Activated T-cell treated with anti-CD3 and anti-CD28 coated beads for 24 hours (primary cell): ENCODE measurements around the gene PLEKHA8.

Experiments used
- DNase-seq: peaks from one replicate; pipeline ENCODE4 v3.0.0-alpha.2; 2020; ENCODE audit warnings: low read depth

PLEKHA8 gene

DNA sequence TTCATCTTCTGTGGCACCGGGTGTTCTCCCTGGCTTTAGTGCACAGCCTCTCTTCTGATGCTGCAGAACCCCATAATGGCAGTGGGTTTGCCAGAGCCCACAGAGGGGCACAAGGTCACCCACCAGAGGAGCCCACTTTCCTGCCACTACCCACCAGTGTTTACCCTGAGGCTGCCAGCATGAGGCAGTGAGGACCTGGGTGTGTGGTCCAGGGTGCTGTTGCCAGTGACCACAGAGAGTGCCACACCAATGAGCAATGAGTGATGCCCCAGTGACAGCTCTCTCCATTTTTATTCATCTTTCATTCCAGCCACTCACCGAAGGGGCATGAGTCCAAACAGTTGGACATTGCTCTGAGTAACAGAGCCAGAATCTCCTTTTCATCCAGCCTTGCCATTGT lies 141.4 kb downstream of the PLEKHA8 start:
- DNase-seq: no peak

- no peak for DNase-seq
Measured at GRCh38 chr7:30170476-30171205, 142.4 kb downstream of the PLEKHA8 start.

GRCh38 chr7:30171766-30172447 lies 143.7 kb downstream of the PLEKHA8 start:
- no peak for DNase-seq

DNA sequence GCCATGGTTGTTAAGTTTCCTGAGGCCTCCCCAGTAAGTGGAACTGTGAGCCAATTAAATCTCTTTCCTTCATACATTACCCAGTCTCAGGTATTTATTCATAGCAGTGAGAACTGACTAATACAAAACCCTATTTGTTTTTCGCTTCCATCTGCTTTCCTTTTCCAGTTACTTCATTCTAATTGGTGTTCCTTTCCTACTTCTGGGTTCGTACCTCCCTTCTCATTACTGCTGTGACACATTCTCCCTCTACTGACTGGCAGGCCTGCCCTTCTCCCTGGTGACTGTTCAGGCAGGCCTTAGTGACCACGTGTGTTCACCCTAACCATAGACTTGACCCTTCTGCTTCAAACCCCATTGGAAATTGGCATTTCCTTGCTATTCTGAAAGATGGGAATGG lies 144.2 kb downstream of the PLEKHA8 start:
- DNase-seq: no peak

- DNase-seq: no peak
Measured at GRCh38 chr7:30173058-30173897, 145.1 kb downstream of the PLEKHA8 start.

GRCh38 chr7:30175180-30175579 lies 147.0 kb downstream of the PLEKHA8 start:
- DNase-seq: no peak

DNA sequence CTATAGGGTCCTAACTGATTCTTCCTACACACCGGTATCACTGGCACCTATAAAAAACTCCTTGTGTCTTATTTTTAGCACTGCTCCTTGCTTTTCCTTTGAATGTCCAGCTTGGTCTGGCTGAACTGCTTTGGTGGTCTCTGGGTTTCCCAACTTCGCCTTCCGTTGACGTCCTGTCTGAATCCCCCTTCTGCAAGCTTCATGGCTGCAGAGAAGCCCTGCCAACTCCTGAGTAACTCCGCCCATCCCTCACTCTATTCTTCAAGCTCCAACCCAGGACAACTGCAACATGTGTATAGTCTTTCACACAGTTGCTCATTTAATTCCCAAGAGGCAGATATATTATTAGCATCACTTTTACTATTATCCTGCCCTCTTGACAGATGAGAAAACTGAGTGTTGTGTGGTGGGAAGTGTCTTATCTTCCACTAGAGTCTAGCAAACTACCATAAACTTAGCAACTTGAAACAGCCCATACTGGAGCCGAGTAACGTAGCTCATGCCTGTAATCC lies 147.5 kb downstream of the PLEKHA8 start:
- no peak for DNase-seq

DNA sequence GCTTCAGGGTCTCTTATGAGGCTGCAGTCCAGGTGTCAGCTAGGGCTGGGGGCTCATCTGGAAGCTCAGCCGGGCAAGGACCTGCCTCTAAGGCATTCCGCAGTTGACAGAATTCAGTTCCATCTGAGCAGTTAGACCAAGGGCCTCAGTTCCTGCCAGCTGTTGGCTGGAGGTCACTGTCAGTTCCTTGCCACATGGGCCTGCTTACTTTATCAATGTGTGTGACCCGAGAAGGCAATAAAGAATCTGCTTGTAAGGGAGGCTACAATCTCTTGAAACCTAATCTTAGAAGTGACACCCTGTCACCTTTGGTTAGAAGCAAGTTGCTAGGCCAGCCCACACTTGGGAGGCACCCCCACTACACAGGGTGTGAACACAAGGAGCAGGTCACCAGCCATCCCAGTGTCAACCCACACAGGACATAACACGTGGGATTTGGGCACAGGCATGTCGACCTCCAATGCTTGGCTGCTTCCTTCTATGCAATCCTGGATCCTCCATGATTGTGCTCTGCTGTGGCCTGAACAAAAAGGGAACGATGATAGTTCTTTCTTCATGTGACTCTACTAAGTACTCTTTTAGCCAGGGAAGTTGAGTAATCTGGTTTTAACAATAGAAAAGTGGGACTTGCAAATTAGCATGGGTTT lies 148.4 kb downstream of the PLEKHA8 start:
- DNase-seq: no peak

DNA sequence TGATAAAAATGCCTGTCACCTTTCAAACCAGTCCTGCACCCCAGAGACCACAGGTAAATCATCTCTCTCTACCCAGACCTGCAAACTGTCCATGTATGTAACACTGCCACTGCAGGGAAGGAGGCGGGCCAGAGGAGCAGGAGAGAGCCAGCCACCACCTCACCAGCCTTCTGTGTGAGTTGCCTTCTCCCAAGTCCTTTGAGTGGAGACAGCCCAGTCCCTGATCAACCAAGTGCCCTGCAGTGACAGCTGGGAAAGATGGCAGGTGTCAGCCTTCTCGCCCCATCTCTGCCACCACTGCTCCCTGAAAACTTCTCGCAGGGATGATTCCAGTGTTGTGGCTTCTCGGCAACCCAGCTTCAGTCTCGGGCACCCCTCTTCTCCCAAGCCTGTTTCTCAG lies 149.0 kb downstream of the PLEKHA8 start:
- DNase-seq: no peak

GRCh38 chr7:30177965-30178364 lies 149.8 kb downstream of the PLEKHA8 start:
- DNase-seq: no peak

DNA sequence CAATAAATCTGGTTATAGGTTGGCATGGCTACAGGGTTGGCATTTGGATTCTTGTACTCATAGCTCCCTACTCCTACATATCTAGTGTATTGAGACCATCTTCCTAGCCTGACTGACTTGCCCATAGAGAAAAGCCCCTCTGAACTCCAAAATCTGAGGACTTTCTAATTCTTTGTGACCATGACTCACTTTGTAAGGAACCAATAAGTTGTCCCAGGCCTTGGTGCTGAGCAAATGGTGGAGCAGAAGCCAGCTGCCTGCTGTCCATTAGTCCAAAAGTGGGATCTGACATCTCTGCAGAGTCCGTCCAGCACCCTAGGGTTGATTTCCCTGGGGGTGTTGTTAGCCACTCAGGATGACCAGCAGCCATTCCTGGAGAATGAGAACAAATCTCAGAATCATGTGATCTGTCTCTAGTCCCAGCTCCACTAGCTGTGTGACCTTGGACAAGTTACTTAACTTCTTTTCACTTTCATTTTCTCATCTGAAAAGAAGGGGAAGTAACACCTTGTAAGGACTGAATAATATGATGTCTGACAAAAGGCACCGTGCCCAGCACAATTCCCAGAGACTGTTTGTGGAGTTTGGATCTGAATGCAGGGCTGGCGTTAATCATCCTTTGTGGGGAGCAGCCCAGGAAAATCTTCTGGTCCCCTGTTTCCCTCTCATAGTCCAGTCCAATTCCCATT lies 150.7 kb downstream of the PLEKHA8 start:
- DNase-seq: no peak
